Endometrial microvascular endothelial cells (primary cell): ENCODE results near the gene WWOX. TPM values are rescaled to one million over a fixed set of nuclear protein-coding genes. Genes with fewer than 3 reads are reported as not detected.
"Not testable (repeated sequence)": the region's sequence is repeated elsewhere in the genome, so short reads cannot be mapped to it uniquely, and the experiment has no call there.

Experiments
- in situ Hi-C: cut with HindIII; loops from 2 replicates; pipeline ENCODE4 v1.10.0; 2017; ENCODE audit warnings: low sequenced_read_pairs, low pct_unique_long_range_greater_than_20kb; ENCODE audit errors: inconsistent ontology term
- total RNA-seq: library from RNA; depleted of rRNA; stranded (reverse); fragments of >200 nt; gene quantifications from one replicate; pipeline ENCODE4 v1.2.3, GENCODE V29; 2015; ENCODE audit errors: inconsistent ontology term

WWOX gene
- total RNA-seq, 1 donor from 2014 or later, result 6.4 TPM

- in situ Hi-C loops, result no loop called here
These were observed 485.5 kb downstream of the WWOX start for GRCh38 chr16:78584991-78585390.

GRCh38 chr16:78589331-78589730 is 489.9 kb downstream of the WWOX start:
- in situ Hi-C loops, result no loop called here

- in situ Hi-C loops, result no loop called here
These were observed 492.2 kb downstream of the WWOX start for GRCh38 chr16:78591682-78592103.

- in situ Hi-C loops, result no loop called here
These were observed 492.7 kb downstream of the WWOX start for GRCh38 chr16:78592111-78592510.

GRCh38 chr16:78593352-78593751 is 493.9 kb downstream of the WWOX start:
- in situ Hi-C loops, result no loop called here

- in situ Hi-C loops, result no loop called here
These were observed 494.7 kb downstream of the WWOX start for GRCh38 chr16:78594191-78594590.

GRCh38 chr16:78596348-78596995 is 497.0 kb downstream of the WWOX start:
- in situ Hi-C loops, result no loop called here

- in situ Hi-C loops, result no loop called here
These were observed 497.6 kb downstream of the WWOX start for GRCh38 chr16:78596996-78597422.

- in situ Hi-C loops, result no loop called here
These were observed 498.5 kb downstream of the WWOX start for GRCh38 chr16:78597809-78598570.

- in situ Hi-C loops, result no loop called here
These were observed 499.8 kb downstream of the WWOX start for GRCh38 chr16:78599271-78599670.

GRCh38 chr16:78604423-78605062 is 505.1 kb downstream of the WWOX start:
- in situ Hi-C loops, result not testable (repeated sequence)

GRCh38 chr16:78605548-78606101 is 506.2 kb downstream of the WWOX start:
- in situ Hi-C loops, result no loop called here

GRCh38 chr16:78606545-78606944 is 507.1 kb downstream of the WWOX start:
- in situ Hi-C loops, result no loop called here

- in situ Hi-C loops, result no loop called here
These were observed 507.6 kb downstream of the WWOX start for GRCh38 chr16:78607022-78607421.

GRCh38 chr16:78607465-78607864 is 508.0 kb downstream of the WWOX start:
- in situ Hi-C loops, result no loop called here

GRCh38 chr16:78608305-78608776 is 508.9 kb downstream of the WWOX start:
- in situ Hi-C loops, result no loop called here

- in situ Hi-C loops, result no loop called here
These were observed 510.2 kb downstream of the WWOX start for GRCh38 chr16:78609402-78610274.

- in situ Hi-C loops, result no loop called here
These were observed 511.9 kb downstream of the WWOX start for GRCh38 chr16:78611318-78611717.

- in situ Hi-C loops, result no loop called here
These were observed 520.4 kb downstream of the WWOX start for GRCh38 chr16:78619811-78620210.
